ENCODE measurements around the gene MIPEP.

Gene MIPEP

DNA sequence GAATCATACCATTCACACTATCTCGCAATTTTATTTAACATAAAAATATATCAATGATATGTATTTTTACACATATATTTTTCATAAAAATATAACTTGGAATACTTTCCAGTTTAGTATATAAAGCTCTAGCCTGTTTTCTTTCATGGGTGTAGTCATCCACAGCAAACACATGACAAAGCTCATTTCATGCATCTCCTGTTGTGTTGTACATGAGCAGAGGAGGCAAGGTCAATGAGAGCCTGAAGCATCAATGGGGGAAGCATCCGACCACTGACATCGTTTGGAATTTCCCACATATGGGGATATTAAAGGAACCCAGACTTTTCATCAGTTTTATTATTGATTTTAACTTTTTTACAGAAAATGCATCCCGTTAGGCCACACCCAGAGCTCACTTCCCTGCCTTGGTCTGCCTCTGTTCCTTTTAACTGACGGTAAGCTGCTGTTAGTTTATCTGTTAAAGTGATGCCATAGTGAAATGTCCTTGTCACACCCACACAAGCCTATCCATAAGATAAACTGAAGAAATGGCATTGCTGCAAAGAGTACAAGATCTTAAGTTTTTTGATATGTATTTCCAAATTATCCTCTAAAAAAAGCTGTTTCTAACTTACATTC, 44.0 kb downstream of the MIPEP start:
- H3K4me3 ChIP-seq (ENCODE audit: low read length), result no peak overlapping the region
- TF ChIP-seq EZH2phosphoT487 (IDR thresholded peaks at IDR 0.05; ENCODE audit: low read depth), result no peak
- TF ChIP-seq, protein P1, sequence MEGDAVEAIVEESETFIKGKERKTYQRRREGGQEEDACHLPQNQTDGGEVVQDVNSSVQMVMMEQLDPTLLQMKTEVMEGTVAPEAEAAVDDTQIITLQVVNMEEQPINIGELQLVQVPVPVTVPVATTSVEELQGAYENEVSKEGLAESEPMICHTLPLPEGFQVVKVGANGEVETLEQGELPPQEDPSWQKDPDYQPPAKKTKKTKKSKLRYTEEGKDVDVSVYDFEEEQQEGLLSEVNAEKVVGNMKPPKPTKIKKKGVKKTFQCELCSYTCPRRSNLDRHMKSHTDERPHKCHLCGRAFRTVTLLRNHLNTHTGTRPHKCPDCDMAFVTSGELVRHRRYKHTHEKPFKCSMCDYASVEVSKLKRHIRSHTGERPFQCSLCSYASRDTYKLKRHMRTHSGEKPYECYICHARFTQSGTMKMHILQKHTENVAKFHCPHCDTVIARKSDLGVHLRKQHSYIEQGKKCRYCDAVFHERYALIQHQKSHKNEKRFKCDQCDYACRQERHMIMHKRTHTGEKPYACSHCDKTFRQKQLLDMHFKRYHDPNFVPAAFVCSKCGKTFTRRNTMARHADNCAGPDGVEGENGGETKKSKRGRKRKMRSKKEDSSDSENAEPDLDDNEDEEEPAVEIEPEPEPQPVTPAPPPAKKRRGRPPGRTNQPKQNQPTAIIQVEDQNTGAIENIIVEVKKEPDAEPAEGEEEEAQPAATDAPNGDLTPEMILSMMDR (IDR thresholded peaks at IDR 0.05; ENCODE audit: low read depth, low read length), result no peak
- H3K9me3 ChIP-seq (ENCODE audit: insufficient read depth, low read length), result no peaks in the 10 kb centered on the region
- H4K20me1 ChIP-seq (ENCODE audit: insufficient read depth, low read length), result no peaks in the 10 kb centered on the region
- no peaks in the 10 kb centered on the region for H3K27me3 ChIP-seq (ENCODE audit: low read depth, low read length)
- no peak overlapping the region for H2AFZ ChIP-seq (ENCODE audit: low read depth, low read length)
- H3K9ac ChIP-seq (ENCODE audit: low read length), result no peak overlapping the region
- H3K27ac ChIP-seq (ENCODE audit: low read length), result no peak overlapping the region
- H3K36me3 ChIP-seq (replicated peaks; ENCODE audit: low read depth, low read length), result no peaks in the 10 kb centered on the region
- H3K4me2 ChIP-seq (ENCODE audit: low read length), result peak overlapping the region; percentile 32
- peaks cover 30% of the 10 kb centered on the region for H3K4me1 ChIP-seq (ENCODE audit: low read length)
- H3K79me2 ChIP-seq (ENCODE audit: low read length), result no peaks in the 10 kb centered on the region

DNA sequence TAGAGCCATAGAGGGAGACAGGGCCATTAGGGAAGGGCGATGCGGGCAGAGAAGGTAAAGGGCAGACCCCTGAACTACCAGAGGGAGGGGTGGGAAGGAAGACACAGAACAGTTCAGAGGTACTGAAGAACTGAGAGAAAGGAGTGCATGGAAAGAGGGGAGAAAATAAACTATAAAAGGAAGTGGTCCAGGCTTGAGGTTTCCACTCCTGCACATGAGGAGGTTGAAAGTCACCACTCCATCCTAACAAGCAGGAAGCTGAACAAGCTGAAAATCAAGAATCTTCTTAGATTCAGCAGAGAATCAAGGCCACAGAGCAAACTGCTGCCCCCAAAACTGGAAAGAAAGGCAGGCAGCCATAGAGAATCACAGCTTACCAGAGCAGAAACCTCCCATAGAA, 45.1 kb downstream of the MIPEP start:
- H3K4me2 ChIP-seq (ENCODE audit: low read length), result no peak overlapping the region
- H3K4me3 ChIP-seq (ENCODE audit: low read length), result no peak overlapping the region
- no peaks in the 10 kb centered on the region for H3K27me3 ChIP-seq (ENCODE audit: low read depth, low read length)
- no peak overlapping the region for H2AFZ ChIP-seq (ENCODE audit: low read depth, low read length)
- H3K4me1 ChIP-seq (ENCODE audit: low read length), result peaks cover 28% of the 10 kb centered on the region
- no peak overlapping the region for H3K27ac ChIP-seq (ENCODE audit: low read length)
- H3K9me3 ChIP-seq (ENCODE audit: insufficient read depth, low read length), result no peaks in the 10 kb centered on the region
- H3K79me2 ChIP-seq (ENCODE audit: low read length), result no peaks in the 10 kb centered on the region
- TF ChIP-seq EZH2phosphoT487 (IDR thresholded peaks at IDR 0.05; ENCODE audit: low read depth), result no peak
- no peaks in the 10 kb centered on the region for H4K20me1 ChIP-seq (ENCODE audit: insufficient read depth, low read length)
- no peak overlapping the region for H3K9ac ChIP-seq (ENCODE audit: low read length)
- no peaks in the 10 kb centered on the region for H3K36me3 ChIP-seq (replicated peaks; ENCODE audit: low read depth, low read length)

DNA sequence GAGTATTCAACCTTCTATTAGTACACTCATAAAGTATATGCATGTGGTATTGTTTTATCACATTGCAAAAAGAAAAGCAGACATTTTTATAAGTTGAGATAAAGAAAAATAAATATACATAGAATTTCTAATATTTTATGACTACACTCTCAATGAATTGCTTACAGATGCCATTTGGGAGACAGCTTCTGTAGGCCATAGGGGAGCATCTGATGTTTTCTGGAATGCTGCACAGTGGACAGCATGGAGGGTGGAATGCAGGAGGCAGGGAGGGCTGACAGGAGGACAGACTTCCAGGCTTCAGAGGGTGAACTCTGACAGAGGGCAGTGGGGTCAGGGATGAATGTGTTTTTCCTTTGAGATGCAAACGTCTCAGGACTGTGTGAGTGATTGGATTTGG, 45.8 kb downstream of the MIPEP start:
- Histone ChIP-seq H3K4me2 (ENCODE audit: low read length) (no peak overlapping the region), H2AFZ (ENCODE audit: low read depth, low read length) (no peak overlapping the region), H3K4me3 (ENCODE audit: low read length) (no peak overlapping the region), H3K36me3 (replicated peaks; ENCODE audit: low read depth, low read length) (no peaks in the 10 kb centered on the region), H3K4me1 (ENCODE audit: low read length) (peaks cover 21% of the 10 kb centered on the region), H3K9me3 (ENCODE audit: insufficient read depth, low read length) (no peaks in the 10 kb centered on the region), H3K79me2 (ENCODE audit: low read length) (no peaks in the 10 kb centered on the region), H4K20me1 (ENCODE audit: insufficient read depth, low read length) (no peaks in the 10 kb centered on the region), H3K9ac (ENCODE audit: low read length) (no peak overlapping the region), H3K27me3 (ENCODE audit: low read depth, low read length) (no peaks in the 10 kb centered on the region), H3K27ac (ENCODE audit: low read length) (no peak overlapping the region)
- no peak for TF ChIP-seq EZH2phosphoT487 (IDR thresholded peaks at IDR 0.05; ENCODE audit: low read depth)
- TF ChIP-seq, protein P1 (IDR thresholded peaks at IDR 0.05; ENCODE audit: low read depth, low read length), result no peak

DNA sequence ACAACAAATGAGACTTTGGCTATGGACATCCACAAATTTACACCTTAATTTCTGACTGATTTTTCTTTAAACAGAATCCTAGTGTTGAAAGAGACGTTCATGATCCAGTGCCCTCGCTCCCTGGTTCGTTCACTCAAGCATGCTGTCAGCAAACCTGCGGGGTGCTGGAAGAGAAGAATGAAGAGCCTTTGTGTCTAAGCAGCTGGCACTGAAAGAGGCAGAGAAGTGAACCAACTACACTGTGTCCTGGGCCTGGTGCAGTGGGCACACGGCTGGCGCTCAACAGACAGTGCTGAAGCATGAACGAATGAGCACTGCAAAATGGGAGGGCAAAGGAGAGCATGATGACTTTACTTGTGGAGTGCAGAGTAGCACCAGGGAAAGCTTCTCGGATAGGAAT, 46.8 kb downstream of the MIPEP start:
- no peak overlapping the region for H3K9ac ChIP-seq (ENCODE audit: low read length)
- no peak overlapping the region for H2AFZ ChIP-seq (ENCODE audit: low read depth, low read length)
- no peaks in the 10 kb centered on the region for H3K9me3 ChIP-seq (ENCODE audit: insufficient read depth, low read length)
- H3K27ac ChIP-seq (ENCODE audit: low read length), result no peak overlapping the region
- TF ChIP-seq, protein P1 (IDR thresholded peaks at IDR 0.05; ENCODE audit: low read depth, low read length), result no peak
- no peak for TF ChIP-seq EZH2phosphoT487 (IDR thresholded peaks at IDR 0.05; ENCODE audit: low read depth)
- H3K4me3 ChIP-seq (ENCODE audit: low read length), result no peak overlapping the region
- H3K4me2 ChIP-seq (ENCODE audit: low read length), result no peak overlapping the region
- peaks cover 17% of the 10 kb centered on the region for H3K4me1 ChIP-seq (ENCODE audit: low read length)
- no peaks in the 10 kb centered on the region for H4K20me1 ChIP-seq (ENCODE audit: insufficient read depth, low read length)
- peaks cover 1% of the 10 kb centered on the region for H3K36me3 ChIP-seq (replicated peaks; ENCODE audit: low read depth, low read length)
- no peaks in the 10 kb centered on the region for H3K27me3 ChIP-seq (ENCODE audit: low read depth, low read length)
- H3K79me2 ChIP-seq (ENCODE audit: low read length), result no peaks in the 10 kb centered on the region
